Measurements from ENCODE around the gene SLC5A1. TPM values are rescaled to one million over a fixed set of nuclear protein-coding genes. Genes with fewer than 3 reads are reported as not detected.

The SLC5A1 gene
- total and polyA plus RNA-seq, 9 donors = 0.05 to 1.8 (median 1.1) TPM; not detected in 4

GRCh38 chr22:32005453-32005852 is 37.6 kb upstream of the SLC5A1 start:
- Histone ChIP-seq H3K36me3 (no peaks in the 10 kb centered on the region), H3K27ac (no peak overlapping the region), H3K9me3 (no peaks in the 10 kb centered on the region), H3K4me3 (no peak overlapping the region), H3K27me3 (no peaks in the 10 kb centered on the region), H3K4me1 (ENCODE audit: insufficient read depth) (no peaks in the 10 kb centered on the region)
- no peak for DNase-seq
- no peak for TF ChIP-seq EP300 (IDR thresholded peaks at IDR 0.05)
- intact Hi-C loops (cut with DNase I) = no loop called here
- WGBS, 3 donors = 65 to 68% (median 67%) methylated on average over 1 of the region's 1 CpG

GRCh38 chr22:32013200-32013599 is 29.9 kb upstream of the SLC5A1 start:
- Histone ChIP-seq H3K4me3 (no peak overlapping the region), H3K36me3 (no peaks in the 10 kb centered on the region), H3K4me1 (ENCODE audit: insufficient read depth) (no peaks in the 10 kb centered on the region), H3K9me3 (peaks cover 0 to 4% of the 10 kb centered on the region in 2 donors), H3K27ac (no peak overlapping the region), H3K27me3 (no peaks in the 10 kb centered on the region)
- no peak for DNase-seq
- TF ChIP-seq POLR2A (IDR thresholded peaks at IDR 0.05) = no peak
- no peak for TF ChIP-seq CTCF (IDR thresholded peaks at IDR 0.05)
- no peak for TF ChIP-seq EP300 (IDR thresholded peaks at IDR 0.05)
- intact Hi-C loops (cut with DNase I) = no loop called here
- WGBS, 3 donors = 84 to 95% (median 93%) methylated on average over 1 of the region's 1 CpG

- intact Hi-C loops (cut with DNase I) = no loop called here
- WGBS, 3 donors = 80 to 84% (median 83%) methylated on average over 5 of the region's 5 CpGs
- no peaks in the 10 kb centered on the region for H3K4me1 ChIP-seq (ENCODE audit: insufficient read depth)
- H3K4me3 ChIP-seq = no peak overlapping the region
- no peaks in the 10 kb centered on the region for H3K36me3 ChIP-seq
- H3K27ac ChIP-seq = no peak overlapping the region
- TF ChIP-seq POLR2A (IDR thresholded peaks at IDR 0.05) (no peak), EP300 (IDR thresholded peaks at IDR 0.05) (no peak)
- peaks cover 0 to 4% of the 10 kb centered on the region in 2 donors for H3K9me3 ChIP-seq
- H3K27me3 ChIP-seq = no peaks in the 10 kb centered on the region
- no peak for DNase-seq
Observed at GRCh38 chr22:32016081-32016480, 27.0 kb upstream of the SLC5A1 start.

- Histone ChIP-seq H3K4me3 (no peak overlapping the region), H3K36me3 (no peaks in the 10 kb centered on the region), H3K9me3 (peaks cover 0 to 4% of the 10 kb centered on the region in 2 donors), H3K27me3 (no peaks in the 10 kb centered on the region), H3K4me1 (ENCODE audit: insufficient read depth) (no peaks in the 10 kb centered on the region), H3K27ac (no peak overlapping the region)
- intact Hi-C loops (cut with DNase I) = no loop called here
- TF ChIP-seq EP300 (IDR thresholded peaks at IDR 0.05) (no peak), POLR2A (IDR thresholded peaks at IDR 0.05) (no peak), CTCF (IDR thresholded peaks at IDR 0.05) (no peak)
- WGBS, 3 donors = 45 to 68% (median 54%) methylated on average over 2 of the region's 2 CpGs
- DNase-seq = no peak
Observed at GRCh38 chr22:32018056-32018455, 25.0 kb upstream of the SLC5A1 start.

GRCh38 chr22:32020117-32020516 is 22.9 kb upstream of the SLC5A1 start:
- H3K36me3 ChIP-seq = no peaks in the 10 kb centered on the region
- H3K27ac ChIP-seq = no peak overlapping the region
- no peak for TF ChIP-seq CTCF (IDR thresholded peaks at IDR 0.05)
- TF ChIP-seq POLR2A (IDR thresholded peaks at IDR 0.05) = no peak
- no peak for TF ChIP-seq EP300 (IDR thresholded peaks at IDR 0.05)
- no peaks in the 10 kb centered on the region for H3K27me3 ChIP-seq
- H3K4me1 ChIP-seq (ENCODE audit: insufficient read depth) = no peaks in the 10 kb centered on the region
- intact Hi-C loops (cut with DNase I) = no loop called here
- no peak overlapping the region for H3K4me3 ChIP-seq
- DNase-seq = no peak
- no peaks in the 10 kb centered on the region for H3K9me3 ChIP-seq

- H3K9me3 ChIP-seq = no peaks in the 10 kb centered on the region
- H3K36me3 ChIP-seq = no peaks in the 10 kb centered on the region
- no peak overlapping the region for H3K27ac ChIP-seq
- intact Hi-C loops (cut with DNase I) = no loop called here
- 71 to 76% (median 71%) methylated on average over 3 of the region's 3 CpGs for WGBS, 3 donors
- no peak for DNase-seq
- no peak overlapping the region for H3K4me3 ChIP-seq
- H3K27me3 ChIP-seq = no peaks in the 10 kb centered on the region
- no peak for TF ChIP-seq CTCF (IDR thresholded peaks at IDR 0.05)
- no peak for TF ChIP-seq POLR2A (IDR thresholded peaks at IDR 0.05)
- no peak for TF ChIP-seq EP300 (IDR thresholded peaks at IDR 0.05)
- no peaks in the 10 kb centered on the region for H3K4me1 ChIP-seq (ENCODE audit: insufficient read depth)
Observed at GRCh38 chr22:32021716-32022115, 21.3 kb upstream of the SLC5A1 start.
